Measurements from ENCODE around the gene LRIG2. TPM values are rescaled to one million over a fixed set of nuclear protein-coding genes. Genes with fewer than 3 reads are reported as not detected.
A peak's percentile ranks its signal among the peaks of the same experiment; 100 is the strongest.
"Not testable (repeated sequence)": the region's sequence is repeated elsewhere in the genome, so short reads cannot be mapped to it uniquely, and the experiment has no call there.

LRIG2 gene
- total and polyA plus RNA-seq, 9 of the 15 experiments (the other 6 are each of a cell fraction or from before 2014, with no cell fraction given), result 1.8 to 28.1 (median 11.5) TPM

DNA sequence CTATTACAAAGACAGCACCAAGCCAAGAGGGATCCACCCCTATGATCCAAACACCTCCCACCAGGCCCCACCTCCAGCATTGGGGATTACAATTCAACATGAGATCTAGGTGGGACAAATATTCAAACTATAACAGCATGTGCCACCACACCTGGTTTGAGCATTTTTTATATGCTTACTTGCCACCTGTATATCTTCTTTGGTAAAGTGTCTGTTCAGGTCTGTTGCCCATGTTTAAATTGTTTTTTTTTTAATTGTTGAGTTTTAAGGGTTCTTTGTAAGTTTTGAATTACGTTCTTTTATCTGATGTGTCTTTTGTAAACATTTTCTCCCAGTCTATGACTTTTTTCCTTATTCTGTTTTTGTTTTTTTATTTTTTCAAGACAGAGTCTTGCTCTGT, 83.4 kb downstream of the LRIG2 start:
- Histone ChIP-seq H3K36me3 (ENCODE audit: control insufficient read depth, insufficient read depth, low read length) (no peaks in the 10 kb centered on the region), H3K9me3 (replicated peaks; ENCODE audit: control insufficient read depth, insufficient read depth, low read depth, low read length) (no peaks in the 10 kb centered on the region), H4K20me1 (replicated peaks; ENCODE audit: control insufficient read depth, insufficient read depth, low read length) (no peaks in the 10 kb centered on the region), H3K4me1 (replicated peaks in 1 of 2; ENCODE audit: control insufficient read depth in 2 of 2, insufficient read depth in 2 of 2, low read length in 2 of 2) (no peaks in the 10 kb centered on the region), H3K27me3 (ENCODE audit: control insufficient read depth in 2 of 2, insufficient read depth in 2 of 2, low read length in 2 of 2) (no peaks in the 10 kb centered on the region), H3K79me2 (ENCODE audit: control insufficient read depth, insufficient read depth, low read length) (no peaks in the 10 kb centered on the region), H3K27ac (ENCODE audit: extremely low read depth, low read depth, low read length) (no peak overlapping the region), H3K9ac (ENCODE audit: insufficient read depth in 1 of 2, low read depth in 2 of 2, low read length in 2 of 2) (no peak overlapping the region), H3K9me1 (ENCODE audit: control insufficient read depth, insufficient read depth, low read length) (no peaks in the 10 kb centered on the region), H3K4me3 (no peak overlapping the region), H2AFZ (ENCODE audit: low read depth, low read length) (no peak overlapping the region), H3K4me2 (ENCODE audit: insufficient read depth, low read length) (no peak overlapping the region)
- WGBS (ENCODE audit: insufficient coverage, low coverage, missing lambda C conversion rate), result 23% methylated on average over 1 of the region's 1 CpG
- FAIRE-seq (no peak), ATAC-seq (no peak), DNase-seq (ENCODE audit: extremely low read depth in 1 of 4, low spot score in 3 of 4) (no peak)
- BruUV-seq (replicated peaks), result no TSS peak
- intact Hi-C loops (cut with micrococcal nuclease) (no loop called here), in situ Hi-C loops (cut with MboI) (no loop called here)
- ChIA-PET CTCF (ENCODE audit: low intra/inter-chr PET ratio) (no interaction called here), POLR2A (no interaction called here)
- TF ChIP-seq, protein P1, sequence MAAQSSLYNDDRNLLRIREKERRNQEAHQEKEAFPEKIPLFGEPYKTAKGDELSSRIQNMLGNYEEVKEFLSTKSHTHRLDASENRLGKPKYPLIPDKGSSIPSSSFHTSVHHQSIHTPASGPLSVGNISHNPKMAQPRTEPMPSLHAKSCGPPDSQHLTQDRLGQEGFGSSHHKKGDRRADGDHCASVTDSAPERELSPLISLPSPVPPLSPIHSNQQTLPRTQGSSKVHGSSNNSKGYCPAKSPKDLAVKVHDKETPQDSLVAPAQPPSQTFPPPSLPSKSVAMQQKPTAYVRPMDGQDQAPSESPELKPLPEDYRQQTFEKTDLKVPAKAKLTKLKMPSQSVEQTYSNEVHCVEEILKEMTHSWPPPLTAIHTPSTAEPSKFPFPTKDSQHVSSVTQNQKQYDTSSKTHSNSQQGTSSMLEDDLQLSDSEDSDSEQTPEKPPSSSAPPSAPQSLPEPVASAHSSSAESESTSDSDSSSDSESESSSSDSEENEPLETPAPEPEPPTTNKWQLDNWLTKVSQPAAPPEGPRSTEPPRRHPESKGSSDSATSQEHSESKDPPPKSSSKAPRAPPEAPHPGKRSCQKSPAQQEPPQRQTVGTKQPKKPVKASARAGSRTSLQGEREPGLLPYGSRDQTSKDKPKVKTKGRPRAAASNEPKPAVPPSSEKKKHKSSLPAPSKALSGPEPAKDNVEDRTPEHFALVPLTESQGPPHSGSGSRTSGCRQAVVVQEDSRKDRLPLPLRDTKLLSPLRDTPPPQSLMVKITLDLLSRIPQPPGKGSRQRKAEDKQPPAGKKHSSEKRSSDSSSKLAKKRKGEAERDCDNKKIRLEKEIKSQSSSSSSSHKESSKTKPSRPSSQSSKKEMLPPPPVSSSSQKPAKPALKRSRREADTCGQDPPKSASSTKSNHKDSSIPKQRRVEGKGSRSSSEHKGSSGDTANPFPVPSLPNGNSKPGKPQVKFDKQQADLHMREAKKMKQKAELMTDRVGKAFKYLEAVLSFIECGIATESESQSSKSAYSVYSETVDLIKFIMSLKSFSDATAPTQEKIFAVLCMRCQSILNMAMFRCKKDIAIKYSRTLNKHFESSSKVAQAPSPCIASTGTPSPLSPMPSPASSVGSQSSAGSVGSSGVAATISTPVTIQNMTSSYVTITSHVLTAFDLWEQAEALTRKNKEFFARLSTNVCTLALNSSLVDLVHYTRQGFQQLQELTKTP (IDR thresholded peaks at IDR 0.05; ENCODE audit: low read depth in 1 of 2, partially characterized antibody in 2 of 2), result peak in 1 of 2 experiments; percentile 98
- TF ChIP-seq ZBTB8A (IDR thresholded peaks at IDR 0.05; ENCODE audit: partially characterized antibody), result no peak

- H3K36me3 ChIP-seq (ENCODE audit: control insufficient read depth, insufficient read depth, low read length); H4K20me1 ChIP-seq (replicated peaks; ENCODE audit: control insufficient read depth, insufficient read depth, low read length); H3K4me3 ChIP-seq; H3K27me3 ChIP-seq (ENCODE audit: control insufficient read depth in 2 of 2, insufficient read depth in 2 of 2, low read length in 2 of 2); ATAC-seq; BruUV-seq (replicated peaks); DNase-seq (ENCODE audit: extremely low read depth in 1 of 4, low spot score in 3 of 4); H3K9ac ChIP-seq (ENCODE audit: insufficient read depth in 1 of 2, low read depth in 2 of 2, low read length in 2 of 2); H3K27ac ChIP-seq (ENCODE audit: extremely low read depth, low read depth, low read length); CTCF ChIA-PET (ENCODE audit: low intra/inter-chr PET ratio); H3K4me1 ChIP-seq (replicated peaks in 1 of 2; ENCODE audit: control insufficient read depth in 2 of 2, insufficient read depth in 2 of 2, low read length in 2 of 2); POLR2A ChIA-PET; in situ Hi-C loops (cut with MboI); H3K9me1 ChIP-seq (ENCODE audit: control insufficient read depth, insufficient read depth, low read length); H3K79me2 ChIP-seq (ENCODE audit: control insufficient read depth, insufficient read depth, low read length); intact Hi-C loops (cut with micrococcal nuclease); H3K9me3 ChIP-seq (replicated peaks; ENCODE audit: control insufficient read depth, insufficient read depth, low read depth, low read length); H2AFZ ChIP-seq (ENCODE audit: low read depth, low read length); FAIRE-seq; H3K4me2 ChIP-seq (ENCODE audit: insufficient read depth, low read length): not testable (repeated sequence)
- WGBS (ENCODE audit: insufficient coverage, low coverage, missing lambda C conversion rate), result 20% methylated on average over 6 of the region's 6 CpGs
These were observed 85.7 kb downstream of the LRIG2 start for GRCh38 chr1:113158743-113159142.
